HEK293T (cell line): Measurements from ENCODE around the gene CCT7.

ENCODE experiments used
- ARNT ChIP-seq: fragments of 450-650 bp; IDR thresholded peaks from 2 replicates; pipeline ENCODE4 v1.6.1; 2017; ENCODE audit warnings: mild to moderate bottlenecking
- ELF4 ChIP-seq: fragments of 450-650 bp; IDR thresholded peaks from 2 replicates; pipeline ENCODE4 v1.6.1; 2017; ENCODE audit warnings: antibody characterized with exemption
- FOXA1 ChIP-seq: fragments of 450-650 bp; IDR thresholded peaks from 2 replicates; pipeline ENCODE4 v1.6.1; 2016; ENCODE audit warnings: mild to moderate bottlenecking
- FOXK2 ChIP-seq: fragments of 450-650 bp; IDR thresholded peaks from 2 replicates; pipeline ENCODE4 v1.6.1; 2016; ENCODE audit warnings: mild to moderate bottlenecking
- HDGF ChIP-seq: fragments of 450-650 bp; IDR thresholded peaks from 2 replicates; pipeline ENCODE4 v1.6.1; 2017; ENCODE audit warnings: antibody characterized with exemption, borderline replicate concordance
- NFRKB ChIP-seq: fragments of 450-650 bp; IDR thresholded peaks from 2 replicates; pipeline ENCODE4 v1.6.1; 2016; ENCODE audit warnings: mild to moderate bottlenecking, moderate library complexity

- no peak for TF ChIP-seq FOXK2
- TF ChIP-seq HDGF = no peak
- no peak for TF ChIP-seq NFRKB
- no peak for TF ChIP-seq ARNT
- no peak for TF ChIP-seq ELF4
- no peak for TF ChIP-seq FOXA1
Observed at GRCh38 chr2:73295751-73296400, 61.8 kb downstream of the CCT7 start.
